LNCAP (cell line): ENCODE measurements around the gene PAQR5.

Experiments used
- CTCF ChIP-seq: fragments of 450-650 bp; IDR thresholded peaks from 2 replicates; pipeline ENCODE4 v1.5.1; 2017; ENCODE audit warnings: mild to moderate bottlenecking

Gene PAQR5

GRCh38 chr15:69434238-69434637, 135.5 kb downstream of the PAQR5 start:
- TF ChIP-seq CTCF, result no peak

- no peak for TF ChIP-seq CTCF
These were observed 136.0 kb downstream of the PAQR5 start for GRCh38 chr15:69434679-69435078.

- TF ChIP-seq CTCF, result no peak
These were observed 137.3 kb downstream of the PAQR5 start for GRCh38 chr15:69435985-69436384.

DNA sequence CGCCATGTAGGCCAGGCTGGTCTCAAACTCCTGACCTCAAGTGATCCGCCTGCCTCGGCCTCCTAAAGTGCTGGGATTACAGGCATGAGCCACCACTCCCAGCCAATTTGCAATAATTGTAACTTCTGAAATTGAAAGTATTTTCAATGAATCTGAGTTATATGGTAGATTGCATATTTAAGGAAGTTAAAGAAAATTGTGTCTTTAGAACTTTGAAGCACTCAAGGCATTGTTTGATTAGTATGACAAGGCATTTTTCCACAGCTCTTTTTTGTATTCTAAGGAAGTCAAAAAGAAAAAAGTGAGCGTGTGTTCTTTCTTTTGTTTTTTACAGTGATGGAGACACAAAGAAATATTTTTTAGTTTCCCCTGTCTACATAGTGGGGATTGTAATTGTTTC, 138.2 kb downstream of the PAQR5 start:
- no peak for TF ChIP-seq CTCF

GRCh38 chr15:69439623-69440022, 140.9 kb downstream of the PAQR5 start:
- TF ChIP-seq CTCF, result no peak

- no peak for TF ChIP-seq CTCF
These were observed 144.4 kb downstream of the PAQR5 start for GRCh38 chr15:69443032-69443611.

DNA sequence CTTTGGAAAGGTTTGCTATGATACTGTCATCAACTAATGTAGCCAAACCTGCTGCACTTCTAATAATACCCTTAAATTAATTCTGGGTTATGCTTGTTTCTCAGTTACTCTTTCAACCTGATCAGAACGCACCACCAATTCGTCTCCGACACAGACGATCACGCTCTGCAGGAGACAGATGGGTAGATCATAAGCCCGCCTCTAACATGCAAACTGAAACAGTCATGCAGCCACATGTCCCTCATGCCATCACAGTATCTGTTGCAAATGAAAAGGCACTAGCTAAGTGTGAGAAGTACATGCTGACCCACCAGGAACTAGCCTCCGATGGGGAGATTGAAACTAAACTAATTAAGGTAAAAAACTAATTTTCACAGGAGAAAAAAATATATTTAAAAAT, 146.0 kb downstream of the PAQR5 start:
- no peak for TF ChIP-seq CTCF

GRCh38 chr15:69446953-69447352, 148.2 kb downstream of the PAQR5 start:
- TF ChIP-seq CTCF, result no peak
